A549 (cell line): ENCODE measurements around the gene KCNQ5. TPM values are rescaled to one million over a fixed set of nuclear protein-coding genes. Genes with fewer than 3 reads are reported as not detected.

ENCODE experiments used
- ATAC-seq, 2 experiments: fragments of 200-7000 bp in 1 of 2; fragments of >200 bp in 1 of 2; cut with Nextera tagmentation in 1 of 2; cut with Tn5 transposase in 1 of 2; 3 replicates each; pipeline versions ENCODE4 v1.8.0 to v1.9.1; 2018 to 2020; ENCODE audit warnings: mild to moderate bottlenecking in 1 of 2, moderate library complexity in 1 of 2
- CTCF ChIA-PET: fragments of 300-600 bp; sonication (Branson Sonifier 250); formaldehyde crosslinking; extraction: SDS; loops from one replicate; lab custom pipeline; 2021; ENCODE audit warnings: antibody characterized with exemption, inconsistent platforms; lab: Yijun Ruan, JAX
- POLR2A ChIA-PET: fragments of 350-600 bp; formaldehyde crosslinking; extraction: SDS; loops from one replicate; lab custom pipeline; 2021; ENCODE audit warnings: antibody characterized with exemption, inconsistent platforms; lab: Yijun Ruan, JAX
- DNase-seq, 2 experiments: peaks; one replicate each; pipeline versions ENCODE4 v3.0.0 to v3.0.0-alpha.2; 2011 to 2016; ENCODE audit warnings: low read depth in 1 of 2, low spot score in 1 of 2
- FAIRE-seq: peaks from 2 replicates; lab custom pipeline; 2011; peaks lifted over from hg19 to GRCh38; lab: Jason Lieb, UNC
- H3K27ac ChIP-seq, 2 experiments: fragments of >200 bp; sonication (Bioruptor Twin); formaldehyde crosslinking; 3 replicates each; pipeline ENCODE4 v1.5.1; 2016 to 2017
- H3K4me1 ChIP-seq: fragments of >200 bp; sonication (Bioruptor Twin); formaldehyde crosslinking; 3 replicates; pipeline ENCODE4 v1.6.1; 2016
- H3K4me2 ChIP-seq: fragments of >200 bp; sonication (Bioruptor Twin); formaldehyde crosslinking; 3 replicates; pipeline ENCODE4 v1.6.1; 2016
- H3K4me3 ChIP-seq: fragments of >200 bp; sonication (Bioruptor Twin); formaldehyde crosslinking; 3 replicates; pipeline ENCODE4 v1.5.1; 2016
- H3K9me3 ChIP-seq: fragments of >200 bp; sonication (Bioruptor Twin); formaldehyde crosslinking; 3 replicates; pipeline ENCODE4 v1.6.1; 2016
- CBX2 ChIP-seq: fragments of 200-600 bp; sonication (generic); IDR thresholded peaks from 2 replicates; pipeline ENCODE4 v1.6.1; 2016; ENCODE audit warnings: low read depth, mild to moderate bottlenecking, borderline replicate concordance
- CHD2 ChIP-seq: fragments of 150-350 bp; IDR thresholded peaks from 2 replicates; pipeline ENCODE4 v1.6.1; 2014; ENCODE audit warnings: low read length; ENCODE audit not compliant: partially characterized antibody
- EHMT2 ChIP-seq: fragments of 200-600 bp; sonication (generic); IDR thresholded peaks from 2 replicates; pipeline ENCODE4 v1.6.1; 2016; ENCODE audit warnings: antibody characterized with exemption, low read depth, mild to moderate bottlenecking, moderate library complexity
- EP300 ChIP-seq, 2 experiments: fragments of >200 bp; sonication (Bioruptor Twin); formaldehyde crosslinking; IDR thresholded peaks; 2 replicates in 1 of 2; 3 replicates in 1 of 2; pipeline ENCODE4 v1.6.1; 2016 to 2017
- FOXS1 ChIP-seq: fragments of 250-450 bp; sonication (Bioruptor Pico); IDR thresholded peaks from 2 replicates; pipeline ENCODE4 v1.5.0; 2020; ENCODE audit warnings: mild to moderate bottlenecking, moderate library complexity
- HDAC2 ChIP-seq: fragments of 200-600 bp; sonication (generic); IDR thresholded peaks from 2 replicates; pipeline ENCODE4 v1.6.1; 2016
- HEYL ChIP-seq: fragments of 250-450 bp; sonication (Bioruptor Pico); IDR thresholded peaks from 2 replicates; pipeline ENCODE4 v1.8.0; 2021; ENCODE audit warnings: mild to moderate bottlenecking, moderate library complexity
- HOXA7 ChIP-seq: fragments of 250-450 bp; sonication (Bioruptor Pico); IDR thresholded peaks from 2 replicates; pipeline ENCODE4 v1.5.0; 2020; ENCODE audit warnings: mild to moderate bottlenecking, moderate library complexity
- JUN ChIP-seq, 2 experiments: fragments of >200 bp; sonication (Bioruptor Twin); formaldehyde crosslinking; IDR thresholded peaks; 2 replicates in 1 of 2; 3 replicates in 1 of 2; pipeline ENCODE4 v1.6.1; 2016 to 2017
- JUNB ChIP-seq: fragments of >200 bp; sonication (Bioruptor Twin); formaldehyde crosslinking; IDR thresholded peaks from 2 replicates; pipeline ENCODE4 v1.6.1; 2016
- KDM1A ChIP-seq: fragments of 200-600 bp; sonication (generic); IDR thresholded peaks from 2 replicates; pipeline ENCODE4 v1.6.1; 2016; ENCODE audit warnings: low read depth, mild to moderate bottlenecking
- KDM5A ChIP-seq: fragments of 200-600 bp; sonication (generic); IDR thresholded peaks from 2 replicates; pipeline ENCODE4 v1.6.1; 2016; ENCODE audit warnings: antibody characterized with exemption, mild to moderate bottlenecking
- MAFK ChIP-seq: fragments of 450-650 bp; IDR thresholded peaks from 2 replicates; pipeline ENCODE4 v1.6.1; 2014; ENCODE audit not compliant: partially characterized antibody
- MAZ ChIP-seq: fragments of 150-350 bp; IDR thresholded peaks from 2 replicates; pipeline ENCODE4 v1.6.1; 2014; ENCODE audit warnings: antibody characterized with exemption, low read depth, low read length, borderline replicate concordance
- NFE2L2 ChIP-seq: fragments of 150-350 bp; conservative IDR thresholded peaks from 2 replicates; pipeline ENCODE4 v1.6.1; 2014; ENCODE audit warnings: low read length
- NPAS2 ChIP-seq: fragments of 250-450 bp; sonication (Bioruptor Pico); IDR thresholded peaks from 2 replicates; pipeline ENCODE4 v1.8.0; 2022; ENCODE audit warnings: mild to moderate bottlenecking, moderate library complexity, borderline replicate concordance
- PHF8 ChIP-seq: fragments of 200-600 bp; sonication (generic); IDR thresholded peaks from 2 replicates; pipeline ENCODE4 v1.6.1; 2016; ENCODE audit warnings: low read depth, mild to moderate bottlenecking, antibody characterized with exemption, moderate library complexity, borderline replicate concordance
- POLR2A ChIP-seq: IDR thresholded peaks from 2 replicates; pipeline ENCODE4 v1.6.1; 2012; ENCODE audit warnings: mild to moderate bottlenecking, low read length
- RAD21 ChIP-seq, 2 experiments: fragments of >200 bp in 1 of 2; sonication (Bioruptor Twin) in 1 of 2; formaldehyde crosslinking in 1 of 2; IDR thresholded peaks in 1 of 2; conservative IDR thresholded peaks in 1 of 2; 2 replicates in 1 of 2; 3 replicates in 1 of 2; pipeline ENCODE4 v1.6.1; 2012 to 2018; ENCODE audit warnings: inconsistent platforms in 1 of 2
- RARB ChIP-seq: fragments of 250-450 bp; sonication (Bioruptor Pico); IDR thresholded peaks from 2 replicates; pipeline ENCODE4 v1.8.0; 2021; ENCODE audit warnings: mild to moderate bottlenecking, moderate library complexity
- SMC3 ChIP-seq: fragments of >200 bp; sonication (Bioruptor Twin); formaldehyde crosslinking; IDR thresholded peaks from 3 replicates; pipeline ENCODE4 v1.6.1; 2018; ENCODE audit warnings: inconsistent platforms
- SREBF2 ChIP-seq: fragments of 450-650 bp; IDR thresholded peaks from 2 replicates; pipeline ENCODE4 v1.6.1; 2014; ENCODE audit warnings: mild to moderate bottlenecking, moderate library complexity
- ZFP36 ChIP-seq: fragments of 450-650 bp; IDR thresholded peaks from 2 replicates; pipeline ENCODE4 v1.6.1; 2014; ENCODE audit warnings: borderline replicate concordance; ENCODE audit not compliant: partially characterized antibody
- WGBS: methylation state at CpG from one replicate; pipeline ENCODE4 v1.1.6; 2017; ENCODE audit errors: missing lambda C conversion rate; 5-methylcytosine and 5-hydroxymethylcytosine counted together
- polyA plus RNA-seq, 4 experiments: library from polyadenylated mRNA; depleted of rRNA in 3 of 4; stranded (reverse); fragments of >200 nt; fragmentation: RNase III in 1 of 4; extraction: RNeasy Plus Mini Kit Qiagen cat#74134 plus additional on column Dnase treatment in 1 of 4; gene quantifications; 2 replicates in 3 of 4; 3 replicates in 1 of 4; pipeline ENCODE4 v1.2.3, GENCODE V29; 2011 to 2017
- TF ChIP-seq, protein P1 (sequence below): fragments of 250-450 bp; sonication (Bioruptor Pico); IDR thresholded peaks from 2 replicates; pipeline ENCODE4 v1.5.0; 2020; ENCODE audit warnings: low read depth, mild to moderate bottlenecking, moderate library complexity
- TF ChIP-seq, protein P2 (sequence below): fragments of 250-450 bp; sonication (Bioruptor Pico); IDR thresholded peaks from 2 replicates; pipeline ENCODE4 v1.5.0; 2021; ENCODE audit warnings: mild to moderate bottlenecking, moderate library complexity, borderline replicate concordance
- TF ChIP-seq, protein P3 (sequence below): fragments of >200 bp; sonication (Bioruptor Twin); formaldehyde crosslinking; IDR thresholded peaks from 3 replicates; pipeline ENCODE4 v1.5.1; 2016
- TF ChIP-seq, protein P4 (sequence below): fragments of 200-600 bp; sonication (generic); IDR thresholded peaks from 2 replicates; pipeline ENCODE4 v1.6.1; 2016; ENCODE audit warnings: antibody characterized with exemption, mild to moderate bottlenecking, moderate library complexity
- TF ChIP-seq, protein P5 (sequence below): IDR thresholded peaks from 2 replicates; pipeline ENCODE4 v1.6.1; 2012; ENCODE audit warnings: low read depth, borderline replicate concordance
- TF ChIP-seq, protein P6 (sequence below): fragments of >200 bp; sonication (Bioruptor Twin); formaldehyde crosslinking; IDR thresholded peaks from 2 replicates; pipeline ENCODE4 v1.6.1; 2016

Gene KCNQ5
- polyA plus RNA-seq, 2 of the 4 experiments (the other 2 are of a cell fraction) = 1.2 to 1.3 TPM

DNA sequence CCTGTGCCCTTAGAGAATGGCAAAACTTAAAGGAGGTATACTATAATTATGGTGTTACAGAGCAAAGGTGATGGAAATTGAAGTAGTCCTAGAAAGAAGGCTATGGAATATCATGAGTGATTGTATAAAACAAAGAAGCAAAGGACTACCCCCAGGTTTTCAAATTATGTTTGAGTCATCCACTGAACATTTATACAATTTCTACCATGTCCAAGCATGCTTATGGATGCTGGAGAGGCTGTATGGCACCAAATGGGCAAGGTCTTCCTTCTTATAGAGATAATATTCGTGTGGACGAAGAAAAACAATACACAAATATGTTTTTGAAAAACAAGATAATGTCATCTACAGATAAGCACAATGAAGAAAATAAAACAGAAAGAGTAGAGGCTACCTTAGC lies 425.9 kb downstream of the KCNQ5 start:
- Histone ChIP-seq H3K4me3 (no peak overlapping the region), H3K4me2 (no peak overlapping the region), H3K4me1 (no peaks in the 10 kb centered on the region), H3K9me3 (no peaks in the 10 kb centered on the region), H3K27ac (no peak overlapping the region)
- 40% methylated on average over 2 of the region's 2 CpGs for WGBS
- ATAC-seq (no peak), DNase-seq (no peak), FAIRE-seq (no peak)
- ChIA-PET CTCF (no interaction called here), POLR2A (no interaction called here)
- TF ChIP-seq CHD2 (no peak), HEYL (CRISPR knock-in tag) (no peak), NPAS2 (CRISPR knock-in tag) (no peak), CBX2 (no peak), RAD21 (conservative IDR thresholded peaks at IDR 0.05 in 1 of 2, IDR thresholded peaks at IDR 0.05 in 1 of 2) (no peak), MAZ (no peak), JUN (IDR thresholded peaks at IDR 0.05) (no peak), NFE2L2 (no peak), RARB (no peak), KDM5A (no peak), HOXA7 (no peak), EP300 (IDR thresholded peaks at IDR 0.05) (no peak), HDAC2 (no peak), SMC3 (no peak), JUNB (no peak)
- TF ChIP-seq, protein P1, sequence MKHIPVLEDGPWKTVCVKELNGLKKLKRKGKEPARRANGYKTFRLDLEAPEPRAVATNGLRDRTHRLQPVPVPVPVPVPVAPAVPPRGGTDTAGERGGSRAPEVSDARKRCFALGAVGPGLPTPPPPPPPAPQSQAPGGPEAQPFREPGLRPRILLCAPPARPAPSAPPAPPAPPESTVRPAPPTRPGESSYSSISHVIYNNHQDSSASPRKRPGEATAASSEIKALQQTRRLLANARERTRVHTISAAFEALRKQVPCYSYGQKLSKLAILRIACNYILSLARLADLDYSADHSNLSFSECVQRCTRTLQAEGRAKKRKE = no peak
- TF ChIP-seq, protein P2, sequence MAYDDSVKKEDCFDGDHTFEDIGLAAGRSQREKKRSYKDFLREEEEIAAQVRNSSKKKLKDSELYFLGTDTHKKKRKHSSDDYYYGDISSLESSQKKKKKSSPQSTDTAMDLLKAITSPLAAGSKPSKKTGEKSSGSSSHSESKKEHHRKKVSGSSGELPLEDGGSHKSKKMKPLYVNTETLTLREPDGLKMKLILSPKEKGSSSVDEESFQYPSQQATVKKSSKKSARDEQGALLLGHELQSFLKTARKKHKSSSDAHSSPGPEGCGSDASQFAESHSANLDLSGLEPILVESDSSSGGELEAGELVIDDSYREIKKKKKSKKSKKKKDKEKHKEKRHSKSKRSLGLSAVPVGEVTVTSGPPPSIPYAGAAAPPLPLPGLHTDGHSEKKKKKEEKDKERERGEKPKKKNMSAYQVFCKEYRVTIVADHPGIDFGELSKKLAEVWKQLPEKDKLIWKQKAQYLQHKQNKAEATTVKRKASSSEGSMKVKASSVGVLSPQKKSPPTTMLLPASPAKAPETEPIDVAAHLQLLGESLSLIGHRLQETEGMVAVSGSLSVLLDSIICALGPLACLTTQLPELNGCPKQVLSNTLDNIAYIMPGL = no peak
- TF ChIP-seq, protein P3, sequence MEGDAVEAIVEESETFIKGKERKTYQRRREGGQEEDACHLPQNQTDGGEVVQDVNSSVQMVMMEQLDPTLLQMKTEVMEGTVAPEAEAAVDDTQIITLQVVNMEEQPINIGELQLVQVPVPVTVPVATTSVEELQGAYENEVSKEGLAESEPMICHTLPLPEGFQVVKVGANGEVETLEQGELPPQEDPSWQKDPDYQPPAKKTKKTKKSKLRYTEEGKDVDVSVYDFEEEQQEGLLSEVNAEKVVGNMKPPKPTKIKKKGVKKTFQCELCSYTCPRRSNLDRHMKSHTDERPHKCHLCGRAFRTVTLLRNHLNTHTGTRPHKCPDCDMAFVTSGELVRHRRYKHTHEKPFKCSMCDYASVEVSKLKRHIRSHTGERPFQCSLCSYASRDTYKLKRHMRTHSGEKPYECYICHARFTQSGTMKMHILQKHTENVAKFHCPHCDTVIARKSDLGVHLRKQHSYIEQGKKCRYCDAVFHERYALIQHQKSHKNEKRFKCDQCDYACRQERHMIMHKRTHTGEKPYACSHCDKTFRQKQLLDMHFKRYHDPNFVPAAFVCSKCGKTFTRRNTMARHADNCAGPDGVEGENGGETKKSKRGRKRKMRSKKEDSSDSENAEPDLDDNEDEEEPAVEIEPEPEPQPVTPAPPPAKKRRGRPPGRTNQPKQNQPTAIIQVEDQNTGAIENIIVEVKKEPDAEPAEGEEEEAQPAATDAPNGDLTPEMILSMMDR = no peak
- TF ChIP-seq, all 56 proteins: peak for 0

DNA sequence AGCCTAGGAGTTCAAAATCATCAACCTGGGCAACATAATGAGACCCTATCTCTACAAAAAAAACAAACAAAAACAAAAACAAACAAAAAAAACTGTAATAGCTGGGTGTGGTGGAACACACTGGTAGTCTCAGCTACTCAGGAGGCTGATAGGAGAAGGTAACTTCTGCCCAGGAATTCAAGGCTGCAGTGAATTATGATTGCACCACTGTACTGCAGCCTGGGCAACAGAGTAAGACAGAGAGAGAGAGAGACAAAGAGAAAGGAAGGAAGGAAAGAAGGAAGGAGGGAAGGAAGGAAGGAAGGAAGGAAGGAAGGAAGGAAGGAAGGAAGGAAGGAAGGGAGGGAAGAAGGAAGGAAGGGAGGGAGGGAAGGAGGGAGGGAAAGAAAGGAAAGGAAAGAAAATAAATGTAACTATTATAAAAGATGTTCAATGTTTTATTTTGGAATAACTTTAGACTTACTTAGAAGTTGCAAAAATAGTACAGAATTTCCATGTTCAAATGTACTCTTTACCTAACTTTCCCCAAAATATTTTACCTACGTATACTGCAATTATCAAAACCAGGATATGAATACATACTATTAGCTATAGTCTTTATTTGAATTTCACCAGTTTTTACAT lies 428.2 kb downstream of the KCNQ5 start:
- 86% methylated on average over 1 of the region's 1 CpG for WGBS
- Histone ChIP-seq H3K9me3 (no peaks in the 10 kb centered on the region), H3K4me3 (no peak overlapping the region), H3K4me2 (no peak overlapping the region), H3K4me1 (no peaks in the 10 kb centered on the region), H3K27ac (no peak overlapping the region)
- ATAC-seq = no peak
- no peak for DNase-seq
- ChIA-PET POLR2A (no interaction called here), CTCF (interaction anchor here (0.8 kb wide), 1 partner anchor 56 kb away, joined by 3 read pairs; no protein-coding TSS in a partner anchor)
- no peak for FAIRE-seq
- TF ChIP-seq, protein P4, sequence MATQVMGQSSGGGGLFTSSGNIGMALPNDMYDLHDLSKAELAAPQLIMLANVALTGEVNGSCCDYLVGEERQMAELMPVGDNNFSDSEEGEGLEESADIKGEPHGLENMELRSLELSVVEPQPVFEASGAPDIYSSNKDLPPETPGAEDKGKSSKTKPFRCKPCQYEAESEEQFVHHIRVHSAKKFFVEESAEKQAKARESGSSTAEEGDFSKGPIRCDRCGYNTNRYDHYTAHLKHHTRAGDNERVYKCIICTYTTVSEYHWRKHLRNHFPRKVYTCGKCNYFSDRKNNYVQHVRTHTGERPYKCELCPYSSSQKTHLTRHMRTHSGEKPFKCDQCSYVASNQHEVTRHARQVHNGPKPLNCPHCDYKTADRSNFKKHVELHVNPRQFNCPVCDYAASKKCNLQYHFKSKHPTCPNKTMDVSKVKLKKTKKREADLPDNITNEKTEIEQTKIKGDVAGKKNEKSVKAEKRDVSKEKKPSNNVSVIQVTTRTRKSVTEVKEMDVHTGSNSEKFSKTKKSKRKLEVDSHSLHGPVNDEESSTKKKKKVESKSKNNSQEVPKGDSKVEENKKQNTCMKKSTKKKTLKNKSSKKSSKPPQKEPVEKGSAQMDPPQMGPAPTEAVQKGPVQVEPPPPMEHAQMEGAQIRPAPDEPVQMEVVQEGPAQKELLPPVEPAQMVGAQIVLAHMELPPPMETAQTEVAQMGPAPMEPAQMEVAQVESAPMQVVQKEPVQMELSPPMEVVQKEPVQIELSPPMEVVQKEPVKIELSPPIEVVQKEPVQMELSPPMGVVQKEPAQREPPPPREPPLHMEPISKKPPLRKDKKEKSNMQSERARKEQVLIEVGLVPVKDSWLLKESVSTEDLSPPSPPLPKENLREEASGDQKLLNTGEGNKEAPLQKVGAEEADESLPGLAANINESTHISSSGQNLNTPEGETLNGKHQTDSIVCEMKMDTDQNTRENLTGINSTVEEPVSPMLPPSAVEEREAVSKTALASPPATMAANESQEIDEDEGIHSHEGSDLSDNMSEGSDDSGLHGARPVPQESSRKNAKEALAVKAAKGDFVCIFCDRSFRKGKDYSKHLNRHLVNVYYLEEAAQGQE = no peak
- TF ChIP-seq, protein P5, sequence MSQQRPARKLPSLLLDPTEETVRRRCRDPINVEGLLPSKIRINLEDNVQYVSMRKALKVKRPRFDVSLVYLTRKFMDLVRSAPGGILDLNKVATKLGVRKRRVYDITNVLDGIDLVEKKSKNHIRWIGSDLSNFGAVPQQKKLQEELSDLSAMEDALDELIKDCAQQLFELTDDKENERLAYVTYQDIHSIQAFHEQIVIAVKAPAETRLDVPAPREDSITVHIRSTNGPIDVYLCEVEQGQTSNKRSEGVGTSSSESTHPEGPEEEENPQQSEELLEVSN = no peak
- TF ChIP-seq PHF8 (no peak), ZFP36 (no peak), JUN (IDR thresholded peaks at IDR 0.05) (no peak), KDM1A (no peak), FOXS1 (CRISPR knock-in tag) (no peak), KDM5A (no peak), POLR2A (no peak), SREBF2 (no peak), EHMT2 (no peak), MAFK (no peak)
- TF ChIP-seq, protein P6, sequence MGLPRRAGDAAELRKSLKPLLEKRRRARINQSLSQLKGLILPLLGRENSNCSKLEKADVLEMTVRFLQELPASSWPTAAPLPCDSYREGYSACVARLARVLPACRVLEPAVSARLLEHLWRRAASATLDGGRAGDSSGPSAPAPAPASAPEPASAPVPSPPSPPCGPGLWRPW = no peak
- TF ChIP-seq, protein P1 = no peak
